HG03460 (cell line): ENCODE results near the gene LEMD2.
A peak's percentile ranks its signal among the peaks of the same experiment; 100 is the strongest.

Experiments
- ATAC-seq: cut with Tn5 transposase; IDR thresholded peaks from one replicate; pipeline ENCODE4 v1.9.1; 2021; ENCODE audit not compliant: unreplicated experiment

Gene LEMD2

DNA sequence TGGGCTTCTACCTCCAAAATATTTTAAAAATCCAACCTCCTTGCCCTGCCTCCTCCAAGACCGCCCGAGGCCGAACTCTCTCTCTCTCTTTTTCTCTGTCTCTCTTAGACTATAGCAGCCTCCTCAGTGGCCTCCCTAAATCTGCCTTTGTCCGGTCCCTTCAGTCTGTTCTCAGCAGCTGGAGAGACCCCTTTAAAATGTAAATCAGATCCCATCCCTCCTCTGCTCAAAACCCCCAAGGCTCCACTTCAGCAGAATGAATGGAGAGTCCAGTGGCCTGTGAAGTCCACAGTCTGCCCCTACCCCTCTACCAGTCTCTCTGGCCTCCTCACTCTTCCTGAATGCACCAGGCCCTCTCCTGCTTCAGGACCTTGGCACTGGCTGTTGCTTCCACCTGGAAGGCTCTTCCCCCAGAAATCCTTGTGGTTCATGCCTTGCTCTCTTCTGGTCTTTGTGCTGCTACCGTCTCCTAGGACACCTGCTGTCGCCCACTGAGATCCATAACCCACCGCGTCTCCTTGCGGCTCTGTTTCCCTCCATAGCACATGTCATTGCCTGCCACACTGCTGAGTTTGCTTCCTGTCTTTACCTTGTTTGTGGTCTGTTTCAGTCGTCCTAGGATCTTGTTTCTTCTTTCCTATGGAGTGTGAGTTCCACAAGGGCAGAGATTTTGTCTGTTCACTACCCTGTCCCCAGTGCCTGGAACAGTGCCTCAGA lies 8.9 kb upstream of the LEMD2 start:
- no peak for ATAC-seq

DNA sequence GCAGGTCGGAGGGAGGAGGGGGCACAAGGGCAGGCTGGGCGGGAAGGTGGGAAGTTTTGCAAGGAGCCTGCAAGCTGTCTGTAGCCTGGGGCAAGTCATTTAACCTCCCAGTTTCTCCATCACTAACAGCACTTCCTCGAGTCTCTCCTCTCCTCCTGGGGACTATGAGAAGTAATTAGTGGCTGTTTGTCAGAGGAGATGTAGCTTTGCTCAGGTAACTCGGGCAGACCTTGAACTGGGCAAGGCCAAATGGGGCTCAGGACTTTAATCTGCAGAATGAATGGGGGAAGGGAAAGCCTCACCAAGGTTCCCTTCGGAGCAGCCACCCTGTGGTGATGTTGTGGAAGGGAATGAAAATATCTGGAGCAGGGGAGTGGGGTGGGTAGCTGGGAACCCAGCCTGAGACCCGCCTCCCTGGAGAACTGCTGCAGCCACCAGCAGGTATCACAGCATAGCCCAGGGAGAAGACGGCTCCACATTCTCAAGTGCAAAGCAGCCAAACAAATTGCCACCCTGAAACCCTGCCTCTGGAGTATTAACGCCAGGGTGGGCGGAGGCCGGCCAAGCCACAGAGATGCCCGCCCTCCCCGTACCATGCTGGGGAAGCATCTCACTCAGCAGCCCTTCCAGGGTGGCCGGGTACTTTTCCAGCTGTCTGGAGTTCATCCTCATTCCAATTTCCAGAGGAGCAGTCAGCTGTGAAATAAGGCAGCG lies 6.1 kb upstream of the LEMD2 start:
- no peak for ATAC-seq

DNA sequence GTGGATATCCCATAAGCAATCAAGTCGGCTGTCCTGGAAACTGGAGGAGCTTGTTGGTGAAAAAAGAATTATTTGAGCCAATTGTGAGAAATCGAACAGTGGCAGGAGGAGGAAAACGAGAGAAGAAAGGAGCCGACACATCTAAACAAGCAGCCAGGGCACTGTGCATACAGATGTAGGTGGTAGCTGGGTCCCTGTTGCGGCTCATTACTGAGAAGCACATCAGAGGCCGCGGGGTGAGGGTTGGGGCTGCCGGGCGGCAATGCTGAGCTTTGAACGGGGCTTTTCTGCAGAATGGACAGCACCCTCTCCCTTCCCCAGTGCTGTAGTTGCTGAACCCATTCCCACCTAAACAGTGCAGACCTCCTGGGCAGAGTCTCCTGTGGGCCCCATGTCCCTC lies 4.1 kb upstream of the LEMD2 start:
- no peak for ATAC-seq

DNA sequence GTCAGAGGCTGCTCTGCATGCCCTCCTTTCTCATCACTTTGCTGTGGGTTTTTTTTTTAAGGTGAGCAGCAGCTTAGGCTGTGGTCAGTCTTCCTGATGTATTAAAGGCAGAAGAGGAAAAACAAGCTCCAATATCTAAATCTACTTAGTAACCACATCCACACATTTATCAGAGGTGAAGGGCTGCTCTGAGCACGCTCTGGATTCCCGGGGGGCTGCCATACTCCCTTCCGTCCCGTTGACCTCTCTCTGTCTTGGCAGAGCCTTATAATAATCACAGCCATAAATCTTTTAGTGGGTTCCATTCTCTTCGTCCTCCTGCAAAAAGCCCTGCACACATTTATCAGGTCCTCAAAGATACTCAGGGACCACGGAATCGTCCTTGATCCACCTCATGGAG lies 2.7 kb upstream of the LEMD2 start:
- ATAC-seq, result no peak

DNA sequence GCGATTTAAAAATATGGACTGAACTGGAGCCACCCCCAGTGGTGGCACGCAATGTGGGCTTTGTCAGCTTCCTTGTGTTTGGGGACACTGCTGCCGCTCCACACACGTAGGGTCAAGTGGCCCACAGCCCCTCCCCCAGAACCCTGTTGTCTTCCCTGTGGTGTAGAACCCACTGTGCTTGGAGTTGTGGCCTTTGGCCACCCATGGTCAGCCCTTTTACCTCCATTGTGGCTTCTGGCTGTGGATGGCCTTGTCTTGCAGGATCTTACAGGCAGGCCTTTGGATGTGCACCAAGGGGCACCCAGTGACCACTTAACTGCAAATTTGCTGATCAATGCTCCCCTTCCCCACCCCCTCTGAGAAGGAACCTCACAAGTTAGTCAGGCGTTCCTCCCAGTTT lies 2.0 kb upstream of the LEMD2 start:
- no peak for ATAC-seq

DNA sequence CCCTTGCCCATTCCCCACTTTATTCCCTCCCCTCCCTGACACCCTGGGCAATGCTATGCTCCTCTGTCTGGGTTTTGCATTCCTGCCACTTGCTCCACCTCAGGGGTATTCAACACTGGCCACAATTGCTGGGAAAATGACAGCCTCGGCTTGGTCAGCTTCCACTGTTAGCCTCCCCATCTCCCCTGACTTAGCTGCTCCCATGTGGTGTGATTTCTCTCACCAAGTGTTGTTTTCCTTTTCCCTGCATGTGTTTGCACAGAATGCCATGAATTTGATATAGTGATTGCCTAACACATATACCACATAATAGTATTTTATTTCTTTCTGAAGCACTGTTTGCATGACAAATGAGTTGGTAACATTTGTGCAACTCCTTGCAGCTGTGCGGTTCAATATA lies 1.4 kb upstream of the LEMD2 start:
- no peak for ATAC-seq

DNA sequence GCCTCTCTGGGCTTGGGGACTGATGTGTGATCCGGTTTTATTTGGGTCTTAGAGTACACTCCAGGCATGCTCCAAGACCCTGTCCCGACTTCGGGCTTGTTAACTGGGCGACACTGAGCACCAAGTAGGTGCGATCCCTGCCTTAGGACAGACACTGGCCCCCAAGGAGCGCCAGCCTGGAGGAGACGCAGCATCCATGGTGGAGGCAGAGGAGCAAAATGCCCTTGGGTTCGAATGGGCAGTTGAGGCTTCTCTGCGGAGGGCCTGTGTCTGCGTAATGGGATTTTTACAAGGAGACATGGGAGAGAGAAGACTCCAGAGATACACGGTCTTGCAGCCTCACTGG lies 593 bp upstream of the LEMD2 start:
- no peak for ATAC-seq

DNA sequence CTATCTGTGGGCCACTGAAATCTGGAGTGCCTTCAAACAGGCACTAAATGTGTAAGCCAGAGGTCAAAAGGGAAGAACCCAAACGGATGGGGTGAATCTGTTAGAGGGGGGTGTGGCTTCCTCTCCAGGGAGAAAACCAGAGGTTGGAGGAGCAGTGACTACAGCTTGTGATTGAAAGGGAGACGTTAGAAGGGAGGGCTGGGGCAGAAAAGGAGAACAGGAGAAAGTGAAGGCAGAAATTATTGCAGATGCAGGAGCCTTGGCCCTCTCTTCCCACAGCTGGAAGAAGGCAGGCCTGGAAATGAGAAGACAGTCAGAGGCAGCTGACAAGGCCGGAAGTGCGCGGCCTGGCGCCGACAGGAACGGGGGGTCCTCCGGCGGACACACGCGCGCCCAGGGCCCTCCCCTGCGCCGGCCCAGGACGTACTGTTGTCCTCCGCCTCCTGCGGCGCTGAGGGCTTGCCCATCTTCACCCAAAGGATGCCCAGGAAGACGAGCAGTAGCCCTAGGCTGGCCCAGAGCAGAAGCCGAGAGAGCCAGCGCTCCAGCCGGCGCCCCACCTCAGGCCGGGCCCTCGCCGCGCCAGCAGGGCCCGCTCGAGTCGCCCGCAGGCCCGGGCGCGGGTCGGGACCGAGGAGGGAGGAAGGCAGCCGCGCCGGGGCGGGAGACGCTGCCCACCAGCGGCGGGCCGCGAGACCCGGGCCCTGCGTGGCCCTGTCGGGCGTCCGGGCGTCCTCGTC lies 806 bp downstream of the LEMD2 start:
- peak; percentile 47 for ATAC-seq

DNA sequence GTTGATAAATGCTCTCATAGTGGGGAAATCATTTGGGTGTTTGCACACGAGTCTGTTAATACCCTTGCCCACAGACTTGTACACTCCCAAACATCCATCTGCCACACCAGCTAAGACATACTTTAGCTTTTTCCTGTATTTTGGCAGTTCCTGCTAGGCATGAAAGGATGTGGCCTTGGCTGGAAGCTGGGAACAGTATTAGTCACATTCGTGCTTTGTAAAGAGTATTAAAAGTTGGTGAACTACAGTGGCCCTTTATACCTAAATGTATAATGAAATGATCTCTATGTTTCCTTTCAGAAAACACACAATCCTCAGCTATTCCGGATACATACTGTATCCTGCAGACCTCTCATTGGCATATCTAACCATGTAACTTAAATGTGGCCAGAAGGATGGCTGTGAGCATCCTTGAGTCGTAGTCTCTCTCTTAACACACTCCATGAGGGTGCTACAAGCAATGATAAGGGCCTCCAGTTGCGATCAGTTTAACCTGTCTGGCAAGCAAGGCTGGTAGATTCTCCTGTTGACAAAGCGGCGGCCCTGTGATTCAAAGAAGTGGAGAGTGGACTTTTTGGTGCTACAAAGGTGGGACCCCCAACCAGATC lies 1.5 kb downstream of the LEMD2 start:
- no peak for ATAC-seq

DNA sequence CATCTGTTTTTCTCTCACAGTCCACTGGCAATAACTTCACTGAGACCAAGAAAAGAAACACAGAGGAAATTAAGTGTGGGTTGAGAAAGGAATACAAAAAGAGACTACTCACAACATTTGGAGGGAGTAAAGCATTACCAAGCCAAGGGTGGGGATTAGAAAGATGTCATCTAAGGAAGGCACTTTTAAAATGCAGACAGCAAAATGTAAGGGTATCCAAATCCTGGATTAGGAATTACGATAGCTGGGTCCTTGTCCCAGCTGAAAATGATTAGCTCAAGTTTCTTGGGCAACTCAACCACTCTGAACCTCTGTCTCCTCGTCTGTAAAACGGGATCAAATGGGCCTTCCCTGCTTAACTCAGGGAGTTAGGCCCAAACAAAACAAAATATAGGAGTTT lies 2.2 kb downstream of the LEMD2 start:
- ATAC-seq, result no peak

DNA sequence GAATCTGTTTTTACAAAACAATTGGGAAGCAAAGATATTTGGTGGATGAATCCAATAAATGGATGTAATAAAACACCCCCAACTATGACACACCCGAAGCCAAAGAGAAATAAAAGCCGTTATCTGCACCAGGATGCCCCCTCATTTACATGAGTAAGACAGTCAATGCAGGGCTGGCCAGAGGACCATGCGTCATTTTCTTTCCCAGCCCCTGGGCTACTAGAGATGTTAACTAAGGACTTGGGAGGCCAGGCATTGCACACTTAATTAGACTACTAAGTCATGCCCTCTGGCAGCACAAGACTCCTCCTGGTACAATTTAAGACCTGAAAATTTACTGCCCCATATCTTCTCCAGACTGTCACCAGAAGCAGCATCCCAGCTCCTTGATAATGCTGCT lies 3.2 kb downstream of the LEMD2 start:
- ATAC-seq, result no peak

DNA sequence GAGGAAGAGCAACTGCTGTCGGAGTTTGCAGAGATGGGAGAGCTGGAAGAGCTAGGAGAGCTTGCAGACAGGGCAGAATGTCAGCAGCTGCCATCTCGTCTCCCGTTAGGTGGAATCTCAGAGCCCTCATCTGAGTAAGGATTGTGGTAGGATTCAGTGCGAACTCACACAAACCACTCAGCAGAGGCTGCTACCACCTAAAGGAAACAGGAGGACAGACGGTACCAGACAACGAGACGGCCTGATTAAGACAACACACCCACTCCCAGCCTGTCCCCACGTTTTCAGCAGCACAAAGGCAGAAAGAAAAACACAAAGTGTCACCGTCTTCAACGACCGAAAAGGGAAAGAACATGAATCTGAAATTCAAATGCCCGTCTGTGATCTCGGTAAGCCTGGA lies 4.1 kb downstream of the LEMD2 start:
- no peak for ATAC-seq

DNA sequence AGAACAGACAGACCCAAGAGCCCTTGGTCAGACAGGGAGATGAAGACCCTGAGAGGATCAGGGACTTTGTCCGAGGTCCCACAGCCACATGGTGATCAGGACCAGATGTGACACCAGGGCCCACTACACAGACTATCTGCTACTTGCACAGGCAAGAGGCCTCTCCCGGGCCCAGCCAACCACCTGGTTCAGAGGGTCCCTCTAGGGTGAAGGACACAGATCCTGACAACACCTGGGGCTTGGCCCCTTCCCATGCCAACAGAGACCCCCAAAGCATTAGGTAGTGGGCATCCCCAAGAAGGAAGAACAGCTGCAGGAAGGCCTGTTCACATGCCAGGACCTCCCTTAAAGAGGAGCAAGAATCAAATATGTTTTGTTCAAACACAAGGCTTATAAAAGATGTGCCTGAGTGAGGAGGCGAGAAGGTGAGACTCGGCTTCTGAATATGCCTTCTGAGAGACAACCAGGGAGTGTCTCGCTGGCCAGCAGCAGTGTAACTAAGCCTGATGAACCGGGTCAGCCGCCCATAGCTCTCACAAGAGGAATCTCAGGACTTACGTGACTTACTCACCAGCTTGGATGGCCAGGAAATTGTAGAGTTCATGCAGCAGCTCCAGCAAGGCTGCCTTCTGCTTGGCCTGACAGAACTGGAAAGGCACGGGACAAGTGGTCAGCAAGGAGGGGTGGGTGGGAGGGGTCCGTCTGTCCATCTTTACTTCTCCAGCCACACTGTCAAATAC lies 5.0 kb downstream of the LEMD2 start:
- no peak for ATAC-seq

DNA sequence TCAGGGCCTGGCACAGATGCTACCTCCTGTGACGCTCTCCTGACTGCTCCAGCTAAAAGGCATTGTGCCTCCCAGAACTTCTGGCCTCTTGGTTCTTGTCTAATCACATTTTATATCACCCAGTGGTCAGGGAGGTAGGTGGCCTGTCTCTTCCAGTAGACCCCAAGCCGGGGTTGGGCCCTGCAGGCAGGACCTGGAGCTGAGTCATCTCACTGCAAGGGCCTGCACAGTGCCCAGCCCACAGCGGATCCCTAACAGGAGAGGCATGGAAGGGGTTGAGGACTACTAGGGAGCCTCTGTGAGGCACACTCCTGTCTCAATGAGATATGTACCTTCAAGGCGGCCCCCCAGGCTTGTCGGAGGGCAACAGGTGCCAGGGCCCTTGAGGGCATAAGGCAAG lies 6.4 kb downstream of the LEMD2 start:
- no peak for ATAC-seq

DNA sequence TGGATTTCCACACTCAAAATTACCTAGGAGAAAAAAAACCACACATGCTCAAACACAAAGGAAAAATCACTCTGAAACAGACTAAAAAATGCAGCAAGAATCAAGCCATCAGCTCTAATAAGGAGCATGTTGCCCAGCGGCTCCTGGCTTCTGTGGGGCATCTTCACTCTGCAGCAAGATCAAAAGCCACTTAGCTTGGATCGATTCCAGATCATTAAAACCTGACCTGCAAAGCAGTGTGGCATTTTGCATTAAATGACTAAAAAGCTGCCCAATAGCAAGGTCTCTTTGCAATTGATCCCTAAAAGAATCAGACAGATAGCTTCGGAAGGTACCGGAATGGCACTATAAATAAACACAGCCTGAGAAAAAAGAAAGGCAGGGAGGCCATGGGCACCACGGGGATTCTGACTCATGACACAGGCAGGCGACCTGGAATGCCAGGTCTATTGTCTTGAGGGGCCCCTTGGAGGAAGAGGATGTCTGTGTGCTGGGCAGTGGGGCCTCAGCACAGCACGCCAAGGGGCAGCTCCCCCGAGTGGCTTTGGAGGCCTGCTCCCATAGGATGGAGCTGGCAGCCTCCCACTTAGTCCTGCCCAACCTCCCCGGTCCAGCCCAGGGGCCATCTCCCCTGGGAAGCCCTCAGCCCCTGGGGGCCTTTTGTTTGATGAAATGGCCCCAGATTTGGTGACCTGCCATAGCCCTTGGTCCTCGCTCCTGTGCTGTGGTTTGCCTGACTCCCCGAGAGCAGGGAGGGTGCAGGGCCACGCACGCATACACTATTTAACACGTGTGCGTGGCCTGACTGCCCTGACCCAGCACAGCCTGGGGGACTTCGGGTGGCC lies 7.6 kb downstream of the LEMD2 start:
- no peak for ATAC-seq

DNA sequence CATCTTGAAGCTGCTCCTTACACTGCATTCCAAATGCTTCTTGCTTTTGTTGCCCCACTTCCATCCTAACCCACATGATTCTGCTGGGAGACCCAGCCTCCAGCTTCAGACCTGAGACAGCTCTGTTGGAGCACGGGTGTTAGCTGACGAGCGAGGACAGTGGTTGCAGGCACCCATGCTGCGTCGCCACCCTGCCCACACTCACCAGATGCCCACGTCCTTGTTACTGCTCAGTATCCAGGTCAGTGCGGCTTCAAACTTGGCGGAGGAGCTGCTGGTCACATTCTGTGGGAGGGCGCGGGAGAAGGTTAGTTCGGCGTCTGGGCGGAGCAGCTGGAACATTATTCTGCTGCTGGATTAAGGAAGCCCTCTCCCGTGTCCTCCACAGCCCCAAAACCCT lies 9.0 kb downstream of the LEMD2 start:
- no peak for ATAC-seq

DNA sequence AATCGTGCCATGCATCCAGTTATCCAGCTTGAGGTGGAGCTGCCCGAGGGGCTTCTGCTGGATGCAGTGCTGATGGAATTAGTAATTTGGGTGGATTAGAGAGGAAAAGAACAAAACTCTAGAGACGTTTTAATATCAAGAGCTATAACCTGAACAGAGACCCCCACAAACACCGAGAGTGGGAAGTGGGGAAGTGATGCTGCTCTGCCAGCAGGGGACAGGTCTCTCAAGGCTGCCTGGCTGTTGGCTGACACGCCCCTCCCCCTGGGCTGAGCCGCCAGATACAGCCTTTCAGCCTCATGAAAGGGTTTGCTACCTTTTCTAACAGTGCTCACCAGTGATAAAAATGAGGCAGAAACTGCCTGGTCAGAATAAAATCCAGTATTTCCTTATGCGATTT lies 9.6 kb downstream of the LEMD2 start:
- no peak for ATAC-seq

DNA sequence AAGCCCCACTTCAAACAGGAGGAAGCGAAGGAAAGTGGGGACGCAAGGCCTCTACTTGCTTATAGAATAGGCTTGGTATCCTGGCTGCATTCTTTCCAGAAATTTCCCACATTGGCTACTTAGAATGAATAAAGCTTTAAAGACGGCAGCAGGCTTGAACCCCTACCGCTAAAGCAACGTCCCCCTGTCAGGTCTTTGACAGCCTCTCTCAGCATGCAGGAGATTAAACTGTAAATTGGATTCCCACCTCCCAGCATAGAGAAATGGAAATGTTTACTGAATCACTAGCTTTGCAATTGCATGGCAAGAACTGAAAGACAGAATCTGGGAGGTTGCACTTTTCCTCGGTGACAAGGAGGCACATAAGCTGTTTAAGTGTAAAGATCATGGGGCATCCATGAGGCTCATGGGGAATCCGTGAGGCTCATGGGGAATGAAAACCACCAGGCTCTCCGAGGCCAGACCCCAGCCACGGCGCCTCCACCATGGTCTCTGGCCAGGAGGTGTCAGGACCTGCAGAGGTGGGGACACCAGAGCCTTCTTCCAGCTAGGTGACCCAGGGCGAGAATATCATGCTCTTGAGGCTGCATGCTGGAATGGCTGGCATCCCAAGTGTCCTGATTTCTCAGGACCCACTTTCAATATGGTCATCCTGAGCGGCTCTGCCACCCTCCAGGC lies 10.3 kb downstream of the LEMD2 start:
- ATAC-seq, result no peak
